ENCODE data around the gene PAPOLG. TPM values are rescaled to one million over a fixed set of nuclear protein-coding genes. Genes with fewer than 3 reads are reported as not detected.

The PAPOLG gene
- total RNA-seq, 1 donor from 2014 or later, result 24.7 TPM

- H3K4me1 Mint-ChIP-seq, result peaks cover 10% of the 10 kb centered on the region
- H3K27me3 Mint-ChIP-seq (ENCODE audit: low read depth), result peaks cover 4% of the 10 kb centered on the region
- no peaks in the 10 kb centered on the region for H3K36me3 Mint-ChIP-seq
- TF ChIP-seq, protein P1, sequence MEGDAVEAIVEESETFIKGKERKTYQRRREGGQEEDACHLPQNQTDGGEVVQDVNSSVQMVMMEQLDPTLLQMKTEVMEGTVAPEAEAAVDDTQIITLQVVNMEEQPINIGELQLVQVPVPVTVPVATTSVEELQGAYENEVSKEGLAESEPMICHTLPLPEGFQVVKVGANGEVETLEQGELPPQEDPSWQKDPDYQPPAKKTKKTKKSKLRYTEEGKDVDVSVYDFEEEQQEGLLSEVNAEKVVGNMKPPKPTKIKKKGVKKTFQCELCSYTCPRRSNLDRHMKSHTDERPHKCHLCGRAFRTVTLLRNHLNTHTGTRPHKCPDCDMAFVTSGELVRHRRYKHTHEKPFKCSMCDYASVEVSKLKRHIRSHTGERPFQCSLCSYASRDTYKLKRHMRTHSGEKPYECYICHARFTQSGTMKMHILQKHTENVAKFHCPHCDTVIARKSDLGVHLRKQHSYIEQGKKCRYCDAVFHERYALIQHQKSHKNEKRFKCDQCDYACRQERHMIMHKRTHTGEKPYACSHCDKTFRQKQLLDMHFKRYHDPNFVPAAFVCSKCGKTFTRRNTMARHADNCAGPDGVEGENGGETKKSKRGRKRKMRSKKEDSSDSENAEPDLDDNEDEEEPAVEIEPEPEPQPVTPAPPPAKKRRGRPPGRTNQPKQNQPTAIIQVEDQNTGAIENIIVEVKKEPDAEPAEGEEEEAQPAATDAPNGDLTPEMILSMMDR (IDR thresholded peaks at IDR 0.05; ENCODE audit: unreplicated experiment), result no peak
- H3K9me3 Mint-ChIP-seq, result no peaks in the 10 kb centered on the region
- no peak overlapping the region for H3K27ac Mint-ChIP-seq
- no peak for DNase-seq (ENCODE audit: low spot score in 2 of 2, unreplicated experiment in 2 of 2)
- no peak overlapping the region for H3K4me3 Mint-ChIP-seq
Observed at GRCh38 chr2:60820416-60821132, 64.5 kb downstream of the PAPOLG start.

DNA sequence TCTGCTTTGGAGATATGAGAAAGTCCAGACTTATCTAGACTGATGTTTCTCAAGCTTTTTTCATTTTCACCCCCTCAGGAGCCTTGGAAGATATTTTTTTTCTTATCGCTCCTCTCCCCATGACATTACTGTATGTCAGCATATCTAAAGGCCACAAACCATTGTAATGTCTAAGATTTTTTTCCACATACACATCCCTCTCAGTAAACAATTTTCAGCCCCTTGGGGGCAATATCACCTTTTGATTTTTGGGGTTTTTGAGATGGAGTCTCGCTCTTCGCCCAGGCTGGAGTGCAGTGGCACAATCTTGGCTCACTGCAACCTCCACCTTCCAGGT lies 65.0 kb downstream of the PAPOLG start:
- H3K27ac Mint-ChIP-seq, result no peak overlapping the region
- H3K4me1 Mint-ChIP-seq, result peaks cover 10% of the 10 kb centered on the region
- H3K9me3 Mint-ChIP-seq, result no peaks in the 10 kb centered on the region
- H3K36me3 Mint-ChIP-seq, result no peaks in the 10 kb centered on the region
- peaks cover 4% of the 10 kb centered on the region for H3K27me3 Mint-ChIP-seq (ENCODE audit: low read depth)
- TF ChIP-seq, protein P1 (IDR thresholded peaks at IDR 0.05; ENCODE audit: unreplicated experiment), result no peak
- DNase-seq (ENCODE audit: low spot score in 2 of 2, unreplicated experiment in 2 of 2), result no peak
- no peak overlapping the region for H3K4me3 Mint-ChIP-seq

- H3K4me3 Mint-ChIP-seq, result no peak overlapping the region
- peaks cover 10% of the 10 kb centered on the region for H3K4me1 Mint-ChIP-seq
- no peak overlapping the region for H3K27ac Mint-ChIP-seq
- no peaks in the 10 kb centered on the region for H3K9me3 Mint-ChIP-seq
- H3K27me3 Mint-ChIP-seq (ENCODE audit: low read depth), result peaks cover 2% of the 10 kb centered on the region
- H3K36me3 Mint-ChIP-seq, result no peaks in the 10 kb centered on the region
- no peak for DNase-seq (ENCODE audit: low spot score in 2 of 2, unreplicated experiment in 2 of 2)
- TF ChIP-seq, protein P1 (IDR thresholded peaks at IDR 0.05; ENCODE audit: unreplicated experiment), result no peak
Observed at GRCh38 chr2:60821587-60822302, 65.7 kb downstream of the PAPOLG start.

- Mint-ChIP-seq H3K9me3 (no peaks in the 10 kb centered on the region), H3K36me3 (no peaks in the 10 kb centered on the region), H3K4me3 (no peak overlapping the region), H3K4me1 (peaks cover 13% of the 10 kb centered on the region), H3K27ac (peak overlapping the region; percentile 56), H3K27me3 (ENCODE audit: low read depth) (peaks cover 2% of the 10 kb centered on the region)
- no peak for DNase-seq (ENCODE audit: low spot score in 2 of 2, unreplicated experiment in 2 of 2)
- TF ChIP-seq, protein P1 (IDR thresholded peaks at IDR 0.05; ENCODE audit: unreplicated experiment), result no peak
Observed at GRCh38 chr2:60822987-60823386, 66.9 kb downstream of the PAPOLG start.

GRCh38 chr2:60823694-60824305 lies 67.7 kb downstream of the PAPOLG start:
- H3K4me1 Mint-ChIP-seq, result peaks cover 13% of the 10 kb centered on the region
- no peak overlapping the region for H3K27ac Mint-ChIP-seq
- DNase-seq (ENCODE audit: low spot score in 2 of 2, unreplicated experiment in 2 of 2), result no peak
- H3K4me3 Mint-ChIP-seq, result no peak overlapping the region
- no peaks in the 10 kb centered on the region for H3K9me3 Mint-ChIP-seq
- TF ChIP-seq, protein P1 (IDR thresholded peaks at IDR 0.05; ENCODE audit: unreplicated experiment), result no peak
- H3K36me3 Mint-ChIP-seq, result no peaks in the 10 kb centered on the region
- H3K27me3 Mint-ChIP-seq (ENCODE audit: low read depth), result peaks cover 2% of the 10 kb centered on the region

Data from mesothelial cell of epicardium (in vitro differentiated cells).